ENCODE measurements around the gene TMEM178B.

The TMEM178B gene

GRCh38 chr7:141468341-141468740 lies 394.5 kb downstream of the TMEM178B start:
- DNase-seq (ENCODE audit: low spot score) = no peak

- no peak for DNase-seq (ENCODE audit: low spot score)
Observed at GRCh38 chr7:141475679-141476078, 401.8 kb downstream of the TMEM178B start.

GRCh38 chr7:141477865-141478264 lies 404.0 kb downstream of the TMEM178B start:
- no peak for DNase-seq (ENCODE audit: low spot score)

GRCh38 chr7:141478845-141479244 lies 405.0 kb downstream of the TMEM178B start:
- DNase-seq (ENCODE audit: low spot score) = no peak

GRCh38 chr7:141480953-141481352 lies 407.1 kb downstream of the TMEM178B start:
- DNase-seq (ENCODE audit: low spot score) = no peak

GRCh38 chr7:141481971-141482370 lies 408.1 kb downstream of the TMEM178B start:
- no peak for DNase-seq (ENCODE audit: low spot score)

- DNase-seq (ENCODE audit: low spot score) = no peak
Observed at GRCh38 chr7:141483044-141483443, 409.2 kb downstream of the TMEM178B start.

- DNase-seq (ENCODE audit: low spot score) = no peak
Observed at GRCh38 chr7:141484907-141485306, 411.0 kb downstream of the TMEM178B start.

GRCh38 chr7:141486959-141487358 lies 413.1 kb downstream of the TMEM178B start:
- no peak for DNase-seq (ENCODE audit: low spot score)

- DNase-seq (ENCODE audit: low spot score) = no peak
Observed at GRCh38 chr7:141490474-141490873, 416.6 kb downstream of the TMEM178B start.

GRCh38 chr7:141495057-141495456 lies 421.2 kb downstream of the TMEM178B start:
- DNase-seq (ENCODE audit: low spot score) = no peak

GRCh38 chr7:141497391-141497790 lies 423.5 kb downstream of the TMEM178B start:
- DNase-seq (ENCODE audit: low spot score) = no peak

- DNase-seq (ENCODE audit: low spot score) = no peak
Observed at GRCh38 chr7:141500608-141501007, 426.7 kb downstream of the TMEM178B start.

- no peak for DNase-seq (ENCODE audit: low spot score)
Observed at GRCh38 chr7:141501451-141501850, 427.6 kb downstream of the TMEM178B start.

- DNase-seq (ENCODE audit: low spot score) = no peak
Observed at GRCh38 chr7:141511316-141511675, 437.4 kb downstream of the TMEM178B start.

- DNase-seq (ENCODE audit: low spot score) = no peak
Observed at GRCh38 chr7:141511676-141512396, 438.0 kb downstream of the TMEM178B start.

- no peak for DNase-seq (ENCODE audit: low spot score)
Observed at GRCh38 chr7:141512597-141512996, 438.7 kb downstream of the TMEM178B start.

GRCh38 chr7:141513720-141514119 lies 439.9 kb downstream of the TMEM178B start:
- no peak for DNase-seq (ENCODE audit: low spot score)

GRCh38 chr7:141515941-141516340 lies 442.1 kb downstream of the TMEM178B start:
- no peak for DNase-seq (ENCODE audit: low spot score)

GRCh38 chr7:141519623-141520022 lies 445.8 kb downstream of the TMEM178B start:
- no peak for DNase-seq (ENCODE audit: low spot score)

GRCh38 chr7:141522657-141523342 lies 448.9 kb downstream of the TMEM178B start:
- no peak for DNase-seq (ENCODE audit: low spot score)

- no peak for DNase-seq (ENCODE audit: low spot score)
Observed at GRCh38 chr7:141525973-141526514, 452.2 kb downstream of the TMEM178B start.

GRCh38 chr7:141527076-141527475 lies 453.2 kb downstream of the TMEM178B start:
- no peak for DNase-seq (ENCODE audit: low spot score)
